GM12878 (cell line): ENCODE results near the gene PRMT2. TPM values are rescaled to one million over a fixed set of nuclear protein-coding genes. Genes with fewer than 3 reads are reported as not detected.

Experiments used
- polyA plus RNA-seq, 11 experiments: library from polyadenylated mRNA; depleted of rRNA in 4 of 11; unstranded in 6 of 11; stranded (reverse) in 5 of 11; fragments of >200 nt; fragmentation: Nextera tagmentation in 4 of 11; fragmentation: Illumina TruSeq in 1 of 11; extraction: Ambion mirVana in 4 of 11; extraction: Trizol in 1 of 11; gene quantifications; 1 replicate in 1 of 11; 2 replicates in 10 of 11; pipeline versions ENCODE4 v1.2.1 to v1.2.3, GENCODE V29; 2011 to 2016; ENCODE audit warnings: inconsistent platforms in 2 of 11, missing spikeins in 2 of 11, low read depth in 1 of 11
- total RNA-seq, 4 experiments: library from RNA; depleted of rRNA in 3 of 4; stranded (reverse); fragments of >200 nt in 3 of 4; fragmentation: Illumina TruSeq in 1 of 4; extraction: Trizol in 1 of 4; gene quantifications; 2 replicates each; pipeline versions ENCODE4 v1.2.1 to v1.2.3, GENCODE V29; 2013 to 2021

Gene PRMT2
- total and polyA plus RNA-seq, 10 of the 15 experiments (the other 5 are each of a cell fraction or from before 2014, with no cell fraction given) = 16.1 to 48.6 (median 36.2) TPM

Other genes starting within 250 kb of the PRMT2 start
- 10.5 and 11.2 TPM in 2 replicates for gene DIP2A, start 176.8 kb upstream of the PRMT2 start, total RNA-seq (2014; rRNA removed)
- gene DIP2A, start 176.8 kb upstream of the PRMT2 start, total RNA-seq (2014; rRNA removed; fragmentation: Illumina TruSeq; extraction: Trizol) = 9.5 and 10.1 TPM in 2 replicates
- gene DIP2A, start 176.8 kb upstream of the PRMT2 start, total RNA-seq (2021) = 16.8 and 21.1 TPM in 2 replicates
- gene DIP2A, start 176.8 kb upstream of the PRMT2 start, polyA plus RNA-seq (2011; rRNA removed) = 23.3 and 25.5 TPM in 2 replicates
- 10.7 and 13.2 TPM in 2 replicates for gene DIP2A, start 176.8 kb upstream of the PRMT2 start, polyA plus RNA-seq (2014; fragmentation: Illumina TruSeq; extraction: Trizol)
- 1 to 10 TPM; 1.7 to 3.4 TPM for gene DIP2A, start 176.8 kb upstream of the PRMT2 start, polyA plus RNA-seq (2014; fragmentation: Nextera tagmentation; extraction: Ambion mirVana)
- 17.0 and 20.4 TPM in 2 replicates for gene DIP2A, start 176.8 kb upstream of the PRMT2 start, polyA plus RNA-seq (2014; rRNA removed)
- gene DIP2A, start 176.8 kb upstream of the PRMT2 start, polyA plus RNA-seq (2016; fragmentation: Nextera tagmentation; extraction: Ambion mirVana) = 10 to 100 TPM; 11.2 to 14.2 TPM
- gene S100B, start 30.6 kb upstream of the PRMT2 start, total RNA-seq (2014; rRNA removed) = not detected in 2 replicates
- gene S100B, start 30.6 kb upstream of the PRMT2 start, total RNA-seq (2014; rRNA removed; fragmentation: Illumina TruSeq; extraction: Trizol) = 0.22 TPM in 1 of 2 replicates, not detected in the other
- gene S100B, start 30.6 kb upstream of the PRMT2 start, total RNA-seq (2021) = not detected in 2 replicates
- gene S100B, start 30.6 kb upstream of the PRMT2 start, polyA plus RNA-seq (2011; rRNA removed) = not detected in 2 replicates
- gene S100B, start 30.6 kb upstream of the PRMT2 start, polyA plus RNA-seq (2014; fragmentation: Illumina TruSeq; extraction: Trizol) = not detected in 2 replicates
- under 1 TPM in 1 of 2 experiments, not detected in 1; 0.11 TPM for gene S100B, start 30.6 kb upstream of the PRMT2 start, polyA plus RNA-seq (2014; fragmentation: Nextera tagmentation; extraction: Ambion mirVana)
- gene S100B, start 30.6 kb upstream of the PRMT2 start, polyA plus RNA-seq (2014; rRNA removed) = not detected in 2 replicates
- not detected for gene S100B, start 30.6 kb upstream of the PRMT2 start, polyA plus RNA-seq (2016; fragmentation: Nextera tagmentation; extraction: Ambion mirVana)